GM21619 (cell line): Measurements from ENCODE around the gene RPS6KA2.
A peak's percentile ranks its signal among the peaks of the same experiment; 100 is the strongest.
"Not testable (repeated sequence)": the region's sequence is repeated elsewhere in the genome, so short reads cannot be mapped to it uniquely, and the experiment has no call there.

ENCODE experiments used
- ATAC-seq: cut with Tn5 transposase; IDR thresholded peaks from one replicate; pipeline ENCODE4 v1.9.1; 2021; ENCODE audit not compliant: unreplicated experiment

Gene RPS6KA2

GRCh38 chr6:166386111-166386510 lies 240.9 kb downstream of the RPS6KA2 start:
- no peak for ATAC-seq

GRCh38 chr6:166383802-166384363 lies 243.2 kb downstream of the RPS6KA2 start:
- ATAC-seq: not testable (repeated sequence)

- peak; percentile 83 for ATAC-seq
These were observed 243.9 kb downstream of the RPS6KA2 start, which contains the start of gene MPC1 for GRCh38 chr6:166382933-166383801. TSS of gene MPC1 (minus strand) at chr6:166382940. CDS start at chr6:166382876, 64 bp downstream.

- peak; percentile 7 for ATAC-seq
These were observed 244.5 kb downstream of the RPS6KA2 start for GRCh38 chr6:166382500-166382932.

- peak; percentile 49 for ATAC-seq
These were observed 245.1 kb downstream of the RPS6KA2 start for GRCh38 chr6:166381733-166382499.

- ATAC-seq: no peak
These were observed 245.7 kb downstream of the RPS6KA2 start for GRCh38 chr6:166381381-166381732.

GRCh38 chr6:166379800-166380199 lies 247.3 kb downstream of the RPS6KA2 start:
- no peak for ATAC-seq

GRCh38 chr6:166379103-166379586 lies 247.9 kb downstream of the RPS6KA2 start:
- no peak for ATAC-seq

- no peak for ATAC-seq
These were observed 249.3 kb downstream of the RPS6KA2 start for GRCh38 chr6:166377721-166378120.

GRCh38 chr6:166375013-166375412 lies 252.0 kb downstream of the RPS6KA2 start:
- ATAC-seq: no peak

- ATAC-seq: no peak
These were observed 256.6 kb downstream of the RPS6KA2 start for GRCh38 chr6:166370489-166370888.

GRCh38 chr6:166369782-166370181 lies 257.3 kb downstream of the RPS6KA2 start:
- ATAC-seq: no peak

GRCh38 chr6:166366921-166367320 lies 260.1 kb downstream of the RPS6KA2 start:
- ATAC-seq: no peak

GRCh38 chr6:166365806-166366205 lies 261.2 kb downstream of the RPS6KA2 start:
- no peak for ATAC-seq

- ATAC-seq: no peak
These were observed 261.8 kb downstream of the RPS6KA2 start for GRCh38 chr6:166365221-166365620.

- ATAC-seq: no peak
These were observed 262.6 kb downstream of the RPS6KA2 start for GRCh38 chr6:166364456-166364855.

GRCh38 chr6:166362427-166362826 lies 264.6 kb downstream of the RPS6KA2 start:
- ATAC-seq: not testable (repeated sequence)

- ATAC-seq: no peak
These were observed 266.0 kb downstream of the RPS6KA2 start for GRCh38 chr6:166361077-166361429.

- ATAC-seq: no peak
These were observed 266.6 kb downstream of the RPS6KA2 start for GRCh38 chr6:166360243-166361076.
